ENCODE data around the gene FANCE. TPM values are rescaled to one million over a fixed set of nuclear protein-coding genes. Genes with fewer than 3 reads are reported as not detected.
A peak's percentile ranks its signal among the peaks of the same experiment; 100 is the strongest.

Gene FANCE
- total RNA-seq, 1 donor from 2014 or later = 18.3 TPM

DNA sequence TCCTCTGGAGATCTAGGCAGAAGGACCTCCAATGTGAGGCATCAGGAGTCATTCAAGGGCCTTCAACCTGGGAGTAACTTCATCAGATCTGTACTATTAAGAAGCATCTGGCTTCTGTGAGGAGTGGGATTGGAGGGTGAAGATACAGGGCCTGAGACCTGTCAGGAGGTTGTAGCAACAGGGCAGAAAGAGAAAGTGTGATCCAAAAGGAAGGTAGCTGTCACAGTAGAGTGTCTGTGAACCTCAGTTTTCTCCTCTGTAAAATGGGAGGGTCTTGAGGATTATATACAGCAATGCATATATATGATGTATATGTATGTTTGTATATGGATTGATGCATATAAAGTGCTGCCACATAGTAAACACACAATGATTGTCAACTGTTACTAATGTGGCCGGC, 13.5 kb downstream of the FANCE start:
- no peak for DNase-seq (ENCODE audit: low read depth)

- DNase-seq (ENCODE audit: low read depth) = peak; percentile 98
Observed at GRCh38 chr6:35468181-35468979, 16.2 kb downstream of the FANCE start, which contains the start of gene RPL10A. TSS of gene RPL10A (plus strand) at chr6:35468401. CDS start at chr6:35468435, 34 bp downstream.

DNA sequence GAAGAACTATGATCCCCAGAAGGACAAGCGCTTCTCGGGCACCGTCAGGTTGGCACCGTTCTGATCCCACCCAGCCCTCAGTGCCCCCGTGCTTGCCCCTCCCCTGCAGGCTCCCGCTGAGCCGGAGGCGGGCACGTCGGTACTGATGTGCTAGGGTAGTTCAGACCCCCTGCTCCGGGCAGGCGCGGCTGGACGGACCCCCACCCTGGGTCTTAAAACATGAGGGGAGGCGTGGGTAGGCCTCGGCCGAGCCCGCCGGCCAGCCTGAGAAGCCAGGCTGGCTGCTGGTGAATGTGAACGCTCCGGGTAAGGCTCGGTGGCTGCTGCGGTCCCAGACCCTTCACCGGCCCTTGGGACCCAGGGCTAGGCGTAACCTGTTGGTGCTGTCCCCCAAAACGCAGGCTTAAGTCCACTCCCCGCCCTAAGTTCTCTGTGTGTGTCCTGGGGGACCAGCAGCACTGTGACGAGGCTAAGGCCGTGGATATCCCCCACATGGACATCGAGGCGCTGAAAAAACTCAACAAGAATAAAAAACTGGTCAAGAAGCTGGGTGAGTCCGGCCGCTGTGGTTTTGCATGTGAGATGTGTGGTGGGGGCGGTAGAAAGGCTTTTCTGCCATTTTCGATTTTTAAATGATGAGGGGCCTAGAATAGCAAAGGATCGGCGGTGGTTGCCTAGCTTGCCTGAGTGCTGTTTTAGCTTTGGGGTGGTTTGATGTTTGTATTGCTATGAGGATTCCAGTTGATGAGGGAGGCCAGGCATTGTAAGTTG, 17.0 kb downstream of the FANCE start:
- DNase-seq (ENCODE audit: low read depth) = no peak

DNA sequence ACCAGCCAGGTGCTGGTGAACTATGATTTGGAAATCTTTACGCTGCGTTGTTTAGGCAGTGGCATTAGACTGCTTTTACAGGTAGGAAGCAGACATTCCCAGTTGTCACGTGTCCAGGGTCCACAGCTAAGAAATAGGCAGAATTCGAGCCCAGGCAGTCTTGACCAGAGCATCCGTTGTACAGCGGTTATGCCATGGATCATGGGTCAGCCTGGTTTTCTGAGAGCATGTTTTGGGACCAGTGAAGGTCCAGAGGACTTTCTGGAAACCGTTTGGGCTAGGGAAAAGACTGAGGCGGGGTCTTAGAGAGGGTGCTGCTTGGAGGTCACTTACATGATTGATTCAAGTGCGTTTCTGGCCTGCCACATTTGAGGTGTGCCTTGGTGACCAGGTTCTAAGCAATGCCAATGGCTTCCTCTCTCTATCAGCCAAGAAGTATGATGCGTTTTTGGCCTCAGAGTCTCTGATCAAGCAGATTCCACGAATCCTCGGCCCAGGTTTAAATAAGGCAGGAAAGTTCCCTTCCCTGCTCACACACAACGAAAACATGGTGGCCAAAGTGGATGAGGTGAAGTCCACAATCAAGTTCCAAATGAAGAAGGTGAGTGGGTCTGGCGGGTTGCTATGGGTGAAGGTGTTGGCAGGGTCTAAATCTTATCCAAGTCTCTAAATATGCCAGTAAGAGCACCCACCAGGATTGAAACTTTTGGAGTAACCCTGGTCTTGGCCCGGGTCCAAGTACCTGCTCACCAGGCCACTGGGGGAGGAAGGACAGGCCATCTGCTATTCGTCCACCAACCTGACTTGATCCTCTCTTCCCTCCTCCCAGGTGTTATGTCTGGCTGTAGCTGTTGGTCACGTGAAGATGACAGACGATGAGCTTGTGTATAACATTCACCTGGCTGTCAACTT, 17.9 kb downstream of the FANCE start:
- DNase-seq (ENCODE audit: low read depth) = no peak

DNA sequence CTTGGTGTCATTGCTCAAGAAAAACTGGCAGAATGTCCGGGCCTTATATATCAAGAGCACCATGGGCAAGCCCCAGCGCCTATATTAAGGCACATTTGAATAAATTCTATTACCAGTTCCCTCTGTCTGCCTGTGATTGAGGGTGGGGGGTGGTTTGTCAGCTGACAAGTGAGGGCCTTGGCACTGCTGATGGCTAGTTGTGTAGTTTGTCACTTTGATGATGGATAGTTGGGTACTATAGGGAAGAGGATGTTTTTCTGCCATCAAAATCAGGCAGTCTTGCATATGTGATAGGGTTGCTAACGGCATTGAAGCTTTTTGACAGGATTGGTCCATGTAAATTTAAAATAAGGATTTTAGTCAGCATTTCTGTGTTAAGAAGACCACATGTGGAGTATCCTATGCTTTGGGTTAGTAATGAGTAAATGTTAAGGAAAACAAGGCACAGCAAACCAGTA, 18.6 kb downstream of the FANCE start:
- DNase-seq (ENCODE audit: low read depth) = no peak

GRCh38 chr6:35471836-35472345, 19.8 kb downstream of the FANCE start:
- no peak for DNase-seq (ENCODE audit: low read depth)

- no peak for DNase-seq (ENCODE audit: low read depth)
Observed at GRCh38 chr6:35473075-35473849, 21.1 kb downstream of the FANCE start.

- DNase-seq (ENCODE audit: low read depth) = no peak
Observed at GRCh38 chr6:35473850-35474130, 21.7 kb downstream of the FANCE start.

- no peak for DNase-seq (ENCODE audit: low read depth)
Observed at GRCh38 chr6:35474131-35474941, 22.2 kb downstream of the FANCE start.

GRCh38 chr6:35474942-35475570, 22.9 kb downstream of the FANCE start:
- DNase-seq (ENCODE audit: low read depth) = no peak

DNA sequence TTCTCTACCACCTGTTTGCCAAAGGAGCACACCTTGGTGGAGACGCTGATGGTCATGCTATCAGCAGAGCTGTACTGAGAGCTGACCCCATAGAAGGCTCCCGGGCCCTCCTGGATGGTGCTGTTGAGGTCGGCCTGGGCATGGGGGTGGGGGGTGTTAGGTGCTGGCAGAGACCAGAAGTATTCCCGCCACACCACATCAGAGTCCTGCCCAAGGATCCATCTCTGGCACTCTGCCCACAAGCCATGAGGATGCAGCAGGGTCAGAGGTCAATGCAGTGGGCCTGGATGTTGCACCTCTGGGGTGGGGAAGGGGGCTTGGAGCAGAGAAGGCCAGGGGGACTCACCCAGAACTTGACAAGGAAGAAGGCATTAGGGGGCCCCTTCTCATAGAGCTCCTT, 23.4 kb downstream of the FANCE start:
- DNase-seq (ENCODE audit: low read depth) = no peak

- no peak for DNase-seq (ENCODE audit: low read depth)
Observed at GRCh38 chr6:35476004-35476403, 23.9 kb downstream of the FANCE start.

DNA sequence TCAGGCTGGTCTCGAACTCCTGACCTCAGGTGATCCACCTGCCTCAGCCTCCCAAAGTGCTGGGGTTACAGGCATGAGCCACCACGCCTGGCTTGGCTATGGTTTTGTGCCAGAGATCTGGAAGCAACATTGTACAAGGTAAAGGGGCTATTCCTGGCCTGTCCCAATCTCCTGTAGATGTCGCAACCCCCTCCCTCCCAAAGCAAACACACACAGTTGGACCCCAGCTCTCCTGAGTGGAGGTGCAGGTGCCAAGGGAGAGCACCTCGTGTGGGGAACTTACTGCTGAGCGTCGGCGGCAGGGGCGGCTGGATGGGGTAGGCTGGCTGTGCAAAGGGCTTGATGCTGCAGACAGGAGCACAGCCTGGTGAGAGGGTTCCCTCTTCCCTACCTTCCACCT, 24.9 kb downstream of the FANCE start:
- DNase-seq (ENCODE audit: low read depth) = no peak

DNA sequence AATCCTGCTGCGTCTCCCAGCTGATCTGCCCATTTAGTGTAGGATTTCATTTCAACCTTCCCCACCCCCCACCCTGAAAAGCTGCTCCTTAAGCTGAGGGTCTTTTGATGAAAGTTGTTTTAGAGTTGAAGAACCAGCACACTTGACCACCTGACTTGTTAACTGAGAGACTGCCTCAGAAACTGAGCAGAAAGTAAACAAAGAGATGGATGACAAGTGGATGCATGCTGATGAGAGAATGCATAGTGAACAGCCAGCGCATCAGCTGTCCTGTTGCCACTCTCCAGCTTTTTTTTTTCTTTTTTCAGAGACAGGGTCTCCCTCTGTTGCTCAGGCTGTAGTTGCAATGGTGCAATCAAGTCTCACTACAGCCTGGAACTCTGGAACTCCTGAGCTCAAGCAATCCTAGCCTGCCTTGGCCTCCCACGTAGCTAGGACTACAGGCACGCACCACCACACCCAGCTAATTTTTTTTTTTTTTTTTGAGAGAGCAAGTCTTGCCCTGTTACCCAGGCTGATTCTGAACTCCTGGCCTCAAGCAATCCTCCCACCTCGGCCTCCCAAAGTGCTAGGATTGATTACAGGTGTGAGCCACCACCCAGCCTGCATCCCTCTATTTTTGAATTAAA, 25.5 kb downstream of the FANCE start:
- DNase-seq (ENCODE audit: low read depth) = no peak

DNA sequence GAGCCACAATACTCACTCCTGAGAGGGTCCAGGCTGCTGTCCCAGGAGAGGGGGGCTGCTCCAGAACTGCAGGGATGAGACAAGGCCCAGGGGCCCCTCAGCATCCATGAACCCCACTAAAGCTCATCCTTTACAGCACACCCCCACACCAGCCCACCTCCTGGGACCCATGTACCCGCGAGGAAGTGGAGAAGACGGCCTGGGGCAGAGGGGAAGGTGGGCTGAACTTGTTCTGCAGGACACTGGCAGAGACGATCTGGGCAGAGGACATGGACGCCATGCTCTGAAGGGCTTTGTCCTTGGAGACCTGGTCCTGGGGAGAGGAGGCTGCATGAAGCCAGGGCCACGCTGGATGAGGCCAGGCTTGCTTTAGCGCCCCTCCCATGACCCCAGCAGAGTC, 26.1 kb downstream of the FANCE start:
- DNase-seq (ENCODE audit: low read depth) = no peak

GRCh38 chr6:35480176-35480575, 28.0 kb downstream of the FANCE start:
- no peak for DNase-seq (ENCODE audit: low read depth)

DNA sequence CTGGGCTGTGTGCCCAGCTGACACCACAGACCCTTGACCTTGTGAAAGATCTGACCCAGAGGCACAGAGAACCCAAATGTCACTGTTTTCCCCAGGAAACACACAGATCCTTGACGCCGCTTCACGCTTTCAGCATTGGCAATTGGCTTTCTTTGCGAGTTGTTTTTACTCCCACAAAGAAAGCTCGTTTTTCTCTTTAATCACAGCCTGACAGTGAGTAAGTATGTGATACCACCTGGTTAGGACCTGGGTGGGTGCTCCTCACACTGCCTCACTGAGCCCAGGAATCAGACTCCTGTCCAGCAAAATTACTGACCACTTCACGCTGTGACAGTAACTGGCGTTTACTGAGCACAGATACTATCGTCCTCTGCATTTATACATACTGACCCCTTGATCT, 29.1 kb downstream of the FANCE start:
- no peak for DNase-seq (ENCODE audit: low read depth)

GRCh38 chr6:35483062-35483461, 30.9 kb downstream of the FANCE start:
- DNase-seq (ENCODE audit: low read depth) = no peak

DNA sequence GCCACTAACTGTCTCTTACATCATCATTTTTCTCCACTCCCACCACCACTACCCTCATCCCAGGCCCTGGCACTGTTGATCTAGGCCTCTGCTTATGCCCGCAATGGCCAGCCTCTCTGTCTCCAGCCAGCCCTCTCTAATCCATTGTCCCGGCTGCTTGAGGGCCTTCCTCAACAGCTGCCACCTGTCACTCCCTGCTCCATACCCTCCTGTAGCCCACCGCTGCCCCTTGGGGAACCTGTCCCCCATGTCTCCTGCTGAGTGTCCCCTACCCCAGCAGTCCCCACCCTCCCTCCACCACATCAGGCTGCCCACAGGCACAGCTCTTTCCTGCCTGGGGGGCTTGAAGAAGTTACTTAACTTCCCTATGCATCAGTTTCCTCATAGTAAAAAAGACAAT, 31.4 kb downstream of the FANCE start:
- peak; percentile 52 for DNase-seq (ENCODE audit: low read depth)
